Breast epithelium (tissue), 3 donors: ENCODE results near the gene MLLT1.

Source experiments
- CTCF ChIP-seq, 3 donors: fragments of 450-650 bp; IDR thresholded peaks; one replicate each; pipeline ENCODE4 v1.5.1; 2016 to 2017; ENCODE audit warnings: antibody characterized with exemption in 3 of 3, mild to moderate bottlenecking in 3 of 3, moderate library complexity in 3 of 3
- POLR2A ChIP-seq: fragments of 450-650 bp; IDR thresholded peaks from one replicate; pipeline ENCODE4 v1.6.1; 2016; ENCODE audit warnings: antibody characterized with exemption, mild to moderate bottlenecking, moderate library complexity
- POLR2AphosphoS5 ChIP-seq, 3 donors: sonication (generic); formaldehyde crosslinking; IDR thresholded peaks; one replicate each; pipeline ENCODE4 v1.6.1; 2017; ENCODE audit warnings: antibody characterized with exemption in 3 of 3

GRCh38 chr19:6250024-6250615 lies 29.7 kb downstream of the MLLT1 start:
- TF ChIP-seq POLR2A (no peak), CTCF (IDR thresholded peaks at IDR 0.05) (no peak), POLR2AphosphoS5 (IDR thresholded peaks at IDR 0.05) (no peak)
